Pancreas (tissue), 10 donors: ENCODE measurements around the gene HRH1. TPM values are rescaled to one million over a fixed set of nuclear protein-coding genes. Genes with fewer than 3 reads are reported as not detected.
"Not testable (repeated sequence)": the region's sequence is repeated elsewhere in the genome, so short reads cannot be mapped to it uniquely, and the experiment has no call there.

Experiments used
- ATAC-seq, 4 donors: fragments of 200-7000 bp; cut with Tn5 transposase; one replicate each; pipeline versions ENCODE4 v1.8.0 to v1.9.1; 2020; ENCODE audit warnings: mild to moderate bottlenecking in 4 of 4, moderate library complexity in 4 of 4
- DNase-seq, 6 donors: peaks; one replicate each; pipeline ENCODE4 v3.0.0-alpha.2; 2020
- FAIRE-seq: peaks from 2 replicates; lab custom pipeline; 2012; peaks lifted over from hg19 to GRCh38; lab: Jason Lieb, UNC
- H3K27ac ChIP-seq, 4 donors: fragments of 200-600 bp; sonication (generic); 1 replicate in 3 of 4; 2 replicates in 1 of 4; pipeline versions ENCODE4 v1.5.0 to v1.8.0; 2020
- H3K27me3 ChIP-seq, 4 donors: fragments of 200-600 bp; one replicate each; pipeline ENCODE4 v1.8.0; 2021
- H3K36me3 ChIP-seq, 3 donors: fragments of 200-600 bp; sonication (generic) in 1 of 3; one replicate each; pipeline versions ENCODE4 v1.5.0 to v1.8.0; 2020 to 2021
- H3K4me1 ChIP-seq, 3 donors: fragments of 200-600 bp; one replicate each; pipeline ENCODE4 v1.8.0; 2021
- H3K4me3 ChIP-seq, 4 donors: fragments of 200-600 bp; sonication (generic) in 2 of 4; one replicate each; pipeline versions ENCODE4 v1.5.0 to v1.8.0; 2020 to 2021
- H3K9me3 ChIP-seq, 4 donors: fragments of 200-600 bp; one replicate each; pipeline ENCODE4 v1.8.0; 2021
- WGBS, 2 donors: extraction: QIAGEN DNeasy Blood & Tissue Kit; methylation state at CpG; one replicate each; pipeline ENCODE4 v1.1.7; 2013; 5-methylcytosine and 5-hydroxymethylcytosine counted together
- intact Hi-C, 3 donors: fragments of 100-400 bp; cut with DNase I; formaldehyde crosslinking; loops; one replicate each; pipeline versions ENCODE4 v1.11.1 to v1.14.2; 2022
- polyA plus RNA-seq, 2 donors: library from polyadenylated mRNA; stranded (reverse); fragments of 200-250 nt; gene quantifications; one replicate each; pipeline ENCODE4 v1.2.3, GENCODE V29; 2013
- total RNA-seq, 6 donors: library from RNA; stranded (reverse); fragmentation: NEBNext Ultra II Directional in 4 of 6; extraction: Animal tissue kit (Norgen Biotek cat#: 25700) in 4 of 6; gene quantifications; one replicate each; pipeline versions ENCODE4 v1.2.1 to v1.2.4, GENCODE V29; 2021 to 2023
- TF ChIP-seq, protein P1 (sequence below), 4 donors: fragments of 200-600 bp; sonication (generic) in 3 of 4; IDR thresholded peaks; one replicate each; pipeline versions ENCODE4 v1.5.0 to v1.8.0; 2021; ENCODE audit warnings: antibody characterized with exemption in 4 of 4
- donor health status: healthy with polysubstance abuse.
- donor health status: DM: no; HTN: no; CAD: no; lungs with moderate emphysema.
- donor health status: DM: no; HTN: no; CAD: no.
- donor health status: control.
- donor health status: control.
- donor health status: Bipolar disorder and iron deficiency.
- donor health status: DM: yes; HTN: yes; CAD: no.
- donor health status: DM: no; HTN: no; CAD: no.
- donor health status: DM: no; HTN: no; CAD: no.
- donor health status: DM: yes; HTN: yes; CAD: no.

Gene HRH1
- total and polyA plus RNA-seq, 8 donors: 0.16 to 1.3 (median 0.25) TPM

DNA sequence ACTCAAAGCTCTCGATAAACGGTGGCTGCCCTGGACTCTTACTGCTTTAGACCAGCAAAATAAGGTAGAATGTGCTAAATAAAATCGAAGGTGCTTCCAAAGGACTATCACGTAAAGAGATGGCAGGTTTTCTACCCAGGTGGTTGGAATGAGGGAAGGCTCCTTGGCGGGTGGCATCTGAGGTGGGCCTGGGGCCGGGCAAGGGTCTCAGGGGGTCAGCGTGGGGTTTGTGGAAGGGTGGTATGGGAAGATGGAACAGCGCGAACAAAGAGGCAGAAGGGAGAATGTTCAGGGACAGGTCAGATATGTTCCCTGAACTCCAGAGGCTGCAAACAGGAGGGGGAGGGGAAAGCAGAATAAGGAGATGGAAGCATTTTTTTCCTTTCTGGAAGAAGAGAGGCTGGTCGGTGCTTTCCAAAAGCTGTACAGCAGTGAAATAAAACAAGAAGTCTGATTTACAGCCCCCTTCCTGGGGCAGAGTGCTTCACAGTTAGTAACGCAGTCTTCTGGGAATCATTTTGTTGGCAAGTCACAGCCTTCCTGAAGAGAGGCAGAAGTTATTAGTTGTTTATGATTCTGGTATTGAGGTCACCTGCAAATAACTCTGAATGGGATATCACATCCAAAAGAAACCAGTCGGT is 59.6 kb downstream of the HRH1 start:
- H3K27me3 ChIP-seq: no peaks in the 10 kb centered on the region
- DNase-seq (no peak), FAIRE-seq (no peak), ATAC-seq (no peak)
- no peak overlapping the region for H3K4me3 ChIP-seq
- H3K27ac ChIP-seq: no peak overlapping the region
- intact Hi-C loops: no loop called here
- H3K4me1 ChIP-seq: no peaks in the 10 kb centered on the region
- H3K36me3 ChIP-seq: no peaks in the 10 kb centered on the region
- TF ChIP-seq, protein P1, sequence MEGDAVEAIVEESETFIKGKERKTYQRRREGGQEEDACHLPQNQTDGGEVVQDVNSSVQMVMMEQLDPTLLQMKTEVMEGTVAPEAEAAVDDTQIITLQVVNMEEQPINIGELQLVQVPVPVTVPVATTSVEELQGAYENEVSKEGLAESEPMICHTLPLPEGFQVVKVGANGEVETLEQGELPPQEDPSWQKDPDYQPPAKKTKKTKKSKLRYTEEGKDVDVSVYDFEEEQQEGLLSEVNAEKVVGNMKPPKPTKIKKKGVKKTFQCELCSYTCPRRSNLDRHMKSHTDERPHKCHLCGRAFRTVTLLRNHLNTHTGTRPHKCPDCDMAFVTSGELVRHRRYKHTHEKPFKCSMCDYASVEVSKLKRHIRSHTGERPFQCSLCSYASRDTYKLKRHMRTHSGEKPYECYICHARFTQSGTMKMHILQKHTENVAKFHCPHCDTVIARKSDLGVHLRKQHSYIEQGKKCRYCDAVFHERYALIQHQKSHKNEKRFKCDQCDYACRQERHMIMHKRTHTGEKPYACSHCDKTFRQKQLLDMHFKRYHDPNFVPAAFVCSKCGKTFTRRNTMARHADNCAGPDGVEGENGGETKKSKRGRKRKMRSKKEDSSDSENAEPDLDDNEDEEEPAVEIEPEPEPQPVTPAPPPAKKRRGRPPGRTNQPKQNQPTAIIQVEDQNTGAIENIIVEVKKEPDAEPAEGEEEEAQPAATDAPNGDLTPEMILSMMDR (IDR thresholded peaks at IDR 0.05): no peak
- no peaks in the 10 kb centered on the region for H3K9me3 ChIP-seq
- WGBS, 2 donors: 66 to 77% methylated on average over 12 of the region's 12 CpGs

DNA sequence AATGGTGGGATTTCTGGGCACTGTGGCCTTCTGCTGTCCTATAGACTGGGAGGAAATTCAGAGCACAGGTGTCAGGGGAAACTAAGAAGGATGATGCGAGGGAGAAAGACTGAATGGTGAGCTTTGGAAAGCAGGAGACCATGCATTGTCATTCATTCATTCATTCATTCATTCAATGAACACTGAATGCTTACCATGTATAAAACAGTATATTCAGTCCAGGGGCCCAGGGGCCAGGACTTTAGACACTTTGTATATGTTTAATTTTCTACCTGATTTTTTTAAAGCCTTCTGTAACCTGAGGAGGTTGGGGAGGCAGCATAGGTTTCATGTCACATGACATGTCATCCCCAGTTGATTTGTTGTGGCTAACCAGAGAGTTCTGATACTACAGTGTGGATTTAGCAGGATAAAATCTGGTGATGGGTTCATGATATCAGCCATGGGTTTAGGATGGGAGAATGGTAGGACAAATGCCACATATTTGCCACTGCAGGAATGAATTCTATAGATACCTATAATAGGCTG is 60.2 kb downstream of the HRH1 start:
- intact Hi-C loops: no loop called here
- Histone ChIP-seq H3K27me3 (no peaks in the 10 kb centered on the region), H3K9me3 (no peaks in the 10 kb centered on the region), H3K4me3 (no peak overlapping the region), H3K36me3 (no peaks in the 10 kb centered on the region), H3K27ac (no peak overlapping the region), H3K4me1 (no peaks in the 10 kb centered on the region)
- DNase-seq (no peak), ATAC-seq (no peak), FAIRE-seq (no peak)
- TF ChIP-seq, protein P1 (IDR thresholded peaks at IDR 0.05): no peak
- WGBS, 2 donors: 70 to 74% methylated on average over 1 of the region's 1 CpG

DNA sequence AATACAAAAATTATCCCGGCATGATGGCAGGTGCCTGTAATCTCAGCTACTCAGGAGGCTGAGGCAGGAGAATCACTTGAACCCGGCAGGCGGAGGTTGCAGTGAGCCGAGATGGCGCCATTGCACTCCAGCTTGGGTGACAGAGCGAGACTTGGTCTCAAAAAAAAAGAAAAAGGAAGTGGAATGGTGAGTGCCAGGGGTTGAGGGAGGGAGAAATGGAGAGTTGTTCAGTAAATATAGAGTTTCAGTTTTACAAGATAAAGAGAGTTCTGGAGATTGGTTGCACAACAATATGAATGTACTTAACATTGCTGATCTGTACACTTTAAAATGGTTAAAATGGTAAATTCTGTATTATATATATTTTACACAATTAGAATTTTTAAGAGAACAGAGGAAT is 63.1 kb downstream of the HRH1 start:
- ATAC-seq, H3K27ac ChIP-seq, intact Hi-C loops, H3K36me3 ChIP-seq, H3K4me3 ChIP-seq, FAIRE-seq, H3K9me3 ChIP-seq, H3K27me3 ChIP-seq, DNase-seq, H3K4me1 ChIP-seq: not testable (repeated sequence)
- 76 to 84% methylated on average over 6 of the region's 6 CpGs for WGBS, 2 donors

DNA sequence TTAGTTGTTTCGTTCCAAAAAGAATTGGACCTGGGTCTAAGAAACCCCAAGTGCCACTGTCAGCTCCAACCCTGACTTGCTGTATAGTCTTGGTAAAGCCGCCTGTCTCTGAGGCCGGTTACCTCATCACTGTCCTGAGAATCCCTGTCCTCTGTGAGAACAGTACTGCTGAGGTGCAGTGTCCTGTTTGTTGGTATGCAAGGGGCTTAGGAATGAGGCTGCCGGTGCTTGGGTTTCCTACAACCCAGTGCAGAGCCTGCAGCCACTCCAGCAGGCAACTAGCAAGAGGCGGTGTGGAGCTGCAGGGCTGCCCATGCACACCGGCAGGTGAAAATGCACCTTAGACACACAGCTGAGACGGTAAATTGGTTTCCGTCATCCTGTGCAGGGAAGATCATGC is 65.9 kb downstream of the HRH1 start:
- FAIRE-seq (no peak), DNase-seq (no peak), ATAC-seq (no peak)
- Histone ChIP-seq H3K9me3 (no peaks in the 10 kb centered on the region), H3K4me3 (no peak overlapping the region), H3K36me3 (no peaks in the 10 kb centered on the region), H3K4me1 (no peaks in the 10 kb centered on the region), H3K27ac (no peak overlapping the region), H3K27me3 (no peaks in the 10 kb centered on the region)
- intact Hi-C loops: no loop called here
- 69 to 72% methylated on average over 8 of the region's 8 CpGs for WGBS, 2 donors
- TF ChIP-seq, protein P1 (IDR thresholded peaks at IDR 0.05): no peak

DNA sequence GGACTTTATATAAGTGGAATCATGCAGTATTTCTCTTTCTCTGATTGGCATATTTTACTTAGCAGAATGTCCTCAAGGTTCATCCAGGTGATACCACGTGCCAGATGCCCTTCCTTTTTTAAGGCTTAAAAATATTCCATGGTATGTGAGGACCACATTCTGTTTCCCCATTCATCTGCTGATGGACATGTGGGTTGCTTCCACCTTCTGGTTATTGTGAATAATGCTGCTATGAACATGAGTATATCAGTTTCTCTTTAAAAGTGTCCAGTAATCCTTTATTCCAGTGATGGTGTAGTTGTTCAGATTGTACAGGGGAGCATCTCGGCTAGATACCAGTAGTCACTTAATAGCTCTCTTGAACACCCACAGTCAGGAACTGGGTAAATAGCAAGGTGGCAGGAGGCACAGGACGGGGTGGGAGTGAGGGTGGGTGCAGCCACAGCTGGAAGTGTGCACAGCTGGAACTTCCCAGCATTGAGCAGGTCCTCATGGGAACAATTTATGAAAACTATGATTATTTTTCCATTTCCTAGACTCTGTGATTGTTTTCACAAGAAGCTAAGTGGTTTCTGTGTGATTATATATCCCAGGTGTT is 67.6 kb downstream of the HRH1 start:
- ATAC-seq: no peak
- Histone ChIP-seq H3K4me1 (no peaks in the 10 kb centered on the region), H3K4me3 (no peak overlapping the region), H3K9me3 (no peaks in the 10 kb centered on the region), H3K27me3 (no peaks in the 10 kb centered on the region), H3K36me3 (no peaks in the 10 kb centered on the region), H3K27ac (no peak overlapping the region)
- 27 to 32% methylated on average over 3 of the region's 3 CpGs for WGBS, 2 donors
- FAIRE-seq: no peak
- DNase-seq: no peak
- TF ChIP-seq, protein P1 (IDR thresholded peaks at IDR 0.05): no peak
- intact Hi-C loops: no loop called here
